Raji (cell line): ENCODE results near the gene BSPH1.

Experiments
- POLR2A ChIP-seq: IDR thresholded peaks from 2 replicates; pipeline ENCODE4 v1.6.1; 2011; ENCODE audit warnings: low read depth, low read length, control low read depth; ENCODE audit not compliant: insufficient read depth

Gene BSPH1

DNA sequence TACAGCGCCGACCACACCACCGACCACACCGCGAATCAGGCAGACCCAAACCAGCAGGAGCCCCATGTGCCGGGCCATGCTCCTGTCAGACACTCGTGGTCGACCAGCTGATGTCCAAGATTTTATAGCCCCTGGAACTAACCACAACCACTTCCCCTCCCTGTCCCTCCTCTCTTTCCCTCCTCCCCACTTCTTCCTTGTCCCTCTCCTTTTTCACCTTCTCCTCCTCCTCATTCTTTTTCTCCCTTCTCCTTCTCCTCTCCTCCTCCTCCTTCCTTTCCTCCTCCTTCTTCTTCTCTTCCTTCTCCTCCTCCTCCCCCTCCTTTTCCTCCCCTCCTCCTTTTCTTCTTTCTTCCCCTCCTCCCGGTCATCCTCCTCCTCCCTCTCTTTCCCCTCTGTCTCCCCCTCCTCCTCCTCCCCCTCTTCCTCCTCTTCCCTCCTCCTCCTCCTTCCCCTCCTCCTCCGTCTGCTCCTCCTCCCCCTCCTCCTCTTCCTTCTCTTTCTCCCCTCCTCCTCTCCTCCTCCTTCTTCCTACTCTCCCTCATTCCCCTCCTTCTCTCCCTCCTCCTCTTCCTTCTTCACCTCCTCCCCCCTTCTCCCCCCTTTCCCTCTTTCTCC lies 670 bp downstream of the BSPH1 start:
- no peak for TF ChIP-seq POLR2A

DNA sequence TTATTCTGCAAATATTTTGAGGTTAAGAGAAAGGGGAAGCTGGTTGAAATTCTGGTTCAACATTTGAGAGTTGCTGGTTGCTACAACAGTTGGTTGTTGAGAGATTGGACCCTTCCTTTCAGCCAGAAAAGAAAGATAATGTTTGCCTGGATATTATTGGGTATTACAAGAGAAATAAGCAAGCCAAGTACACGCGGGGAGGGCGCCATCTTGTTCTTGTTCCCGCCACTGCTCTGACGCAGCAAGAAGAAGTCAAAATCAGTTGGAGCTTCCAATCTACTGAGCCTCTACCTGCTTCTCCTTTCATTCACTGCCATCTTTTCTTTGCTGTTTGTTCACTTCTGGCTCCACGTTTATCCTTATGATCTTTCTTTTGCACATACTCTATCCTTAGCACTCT lies 18.4 kb downstream of the BSPH1 start:
- TF ChIP-seq POLR2A, result no peak
